ENCODE measurements around the gene BMP5. TPM values are rescaled to one million over a fixed set of nuclear protein-coding genes. Genes with fewer than 3 reads are reported as not detected.
"Not testable (repeated sequence)": the region's sequence is repeated elsewhere in the genome, so short reads cannot be mapped to it uniquely, and the experiment has no call there.

The BMP5 gene
- total RNA-seq, 1 donor from 2014 or later = 4.9 TPM

DNA sequence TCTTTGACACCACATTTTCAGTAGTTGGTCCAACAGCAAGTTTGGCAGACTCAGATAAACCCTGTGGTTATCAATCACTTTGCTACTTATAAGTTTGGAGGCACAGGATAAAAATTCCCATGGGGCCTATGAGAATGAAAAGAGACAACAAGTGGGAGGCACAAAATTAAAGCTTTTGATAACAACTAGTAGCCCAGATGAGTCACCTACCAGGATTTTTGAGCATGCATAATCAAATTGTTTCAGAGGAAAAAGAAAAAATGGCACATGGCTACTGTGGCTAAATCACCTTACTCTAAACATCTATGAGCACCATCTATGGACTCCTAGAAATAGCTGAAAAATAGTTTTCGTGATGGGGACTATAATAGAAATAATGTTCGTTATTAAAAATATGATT, 40.8 kb upstream of the BMP5 start:
- no peaks in the 10 kb centered on the region for H3K9me3 Mint-ChIP-seq
- no peak for DNase-seq (ENCODE audit: low spot score in 2 of 2, unreplicated experiment in 2 of 2)
- TF ChIP-seq, protein P1, sequence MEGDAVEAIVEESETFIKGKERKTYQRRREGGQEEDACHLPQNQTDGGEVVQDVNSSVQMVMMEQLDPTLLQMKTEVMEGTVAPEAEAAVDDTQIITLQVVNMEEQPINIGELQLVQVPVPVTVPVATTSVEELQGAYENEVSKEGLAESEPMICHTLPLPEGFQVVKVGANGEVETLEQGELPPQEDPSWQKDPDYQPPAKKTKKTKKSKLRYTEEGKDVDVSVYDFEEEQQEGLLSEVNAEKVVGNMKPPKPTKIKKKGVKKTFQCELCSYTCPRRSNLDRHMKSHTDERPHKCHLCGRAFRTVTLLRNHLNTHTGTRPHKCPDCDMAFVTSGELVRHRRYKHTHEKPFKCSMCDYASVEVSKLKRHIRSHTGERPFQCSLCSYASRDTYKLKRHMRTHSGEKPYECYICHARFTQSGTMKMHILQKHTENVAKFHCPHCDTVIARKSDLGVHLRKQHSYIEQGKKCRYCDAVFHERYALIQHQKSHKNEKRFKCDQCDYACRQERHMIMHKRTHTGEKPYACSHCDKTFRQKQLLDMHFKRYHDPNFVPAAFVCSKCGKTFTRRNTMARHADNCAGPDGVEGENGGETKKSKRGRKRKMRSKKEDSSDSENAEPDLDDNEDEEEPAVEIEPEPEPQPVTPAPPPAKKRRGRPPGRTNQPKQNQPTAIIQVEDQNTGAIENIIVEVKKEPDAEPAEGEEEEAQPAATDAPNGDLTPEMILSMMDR (IDR thresholded peaks at IDR 0.05; ENCODE audit: unreplicated experiment) = no peak
- no peak overlapping the region for H3K4me3 Mint-ChIP-seq
- H3K4me1 Mint-ChIP-seq = peaks cover 5% of the 10 kb centered on the region
- H3K27me3 Mint-ChIP-seq (ENCODE audit: low read depth) = no peaks in the 10 kb centered on the region
- H3K36me3 Mint-ChIP-seq = no peaks in the 10 kb centered on the region
- no peak overlapping the region for H3K27ac Mint-ChIP-seq

DNA sequence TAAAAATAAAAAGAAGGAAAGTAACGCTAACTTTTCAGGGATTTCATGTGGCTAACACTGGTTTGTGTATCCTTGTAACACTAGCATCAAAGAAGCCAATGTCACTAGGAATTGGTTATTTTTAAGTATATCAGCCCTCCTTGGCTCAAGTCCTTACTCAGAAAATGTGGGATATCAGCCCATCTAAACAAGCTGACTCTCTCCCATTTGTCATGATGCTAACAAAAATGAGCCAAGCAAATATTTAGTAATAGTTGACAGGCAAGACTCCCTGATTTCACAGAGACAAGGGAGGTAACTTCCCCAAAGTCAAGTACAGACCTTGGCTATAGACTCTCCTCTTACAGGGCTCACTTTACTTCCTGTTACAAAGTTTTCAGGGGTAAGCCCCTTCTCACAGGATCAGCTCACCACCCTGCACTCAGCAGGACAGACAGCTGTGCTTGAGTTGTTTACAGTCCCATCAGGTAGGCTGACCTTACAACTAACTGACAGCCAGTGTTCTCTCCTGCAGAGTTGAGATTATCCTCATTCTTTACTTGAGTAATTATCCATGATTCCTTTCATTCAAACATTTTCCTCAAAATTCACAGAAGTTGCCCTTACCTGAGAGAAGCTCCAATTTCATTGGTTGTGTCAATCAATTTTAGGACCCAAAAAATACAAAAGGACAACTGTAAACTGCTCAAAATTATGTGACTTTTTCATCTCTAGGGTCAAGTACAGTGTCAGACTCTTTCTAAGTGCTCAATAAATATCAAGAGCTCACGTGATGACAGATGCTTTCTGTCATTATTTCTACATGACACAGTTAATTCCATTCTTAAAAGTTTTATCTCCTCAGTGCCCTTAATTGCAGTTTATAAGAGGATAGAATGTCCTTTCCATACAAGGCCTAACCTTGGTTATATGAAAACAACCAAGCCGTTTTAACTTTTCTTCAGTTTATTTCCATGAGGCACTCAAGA, 38.1 kb upstream of the BMP5 start:
- Mint-ChIP-seq H3K36me3 (no peaks in the 10 kb centered on the region), H3K27ac (no peak overlapping the region), H3K27me3 (ENCODE audit: low read depth) (no peaks in the 10 kb centered on the region), H3K4me3 (no peak overlapping the region), H3K9me3 (no peaks in the 10 kb centered on the region), H3K4me1 (peaks cover 5% of the 10 kb centered on the region)
- no peak for DNase-seq (ENCODE audit: low spot score in 2 of 2, unreplicated experiment in 2 of 2)
- TF ChIP-seq, protein P1 (IDR thresholded peaks at IDR 0.05; ENCODE audit: unreplicated experiment) = no peak

DNA sequence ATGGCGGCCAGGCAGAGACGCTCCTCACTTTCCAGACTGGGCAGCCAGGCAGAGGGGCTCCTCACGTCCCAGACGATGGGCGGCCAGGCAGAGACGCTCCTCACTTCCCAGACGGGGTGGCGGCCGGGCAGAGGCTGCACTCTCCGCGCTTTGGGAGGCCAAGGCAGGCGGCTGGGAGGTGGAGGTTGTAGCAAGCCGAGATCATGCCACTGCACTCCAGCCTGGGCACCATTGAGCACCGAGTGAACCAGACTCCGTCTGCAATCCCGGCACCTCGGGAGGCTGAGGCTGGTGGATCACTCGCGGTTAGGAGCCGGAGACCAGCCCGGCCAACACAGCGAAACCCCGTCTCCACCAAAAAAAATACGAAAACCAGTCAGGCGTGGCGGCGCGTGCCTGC, 35.1 kb upstream of the BMP5 start:
- H3K4me3 Mint-ChIP-seq; DNase-seq (ENCODE audit: low spot score in 2 of 2, unreplicated experiment in 2 of 2); H3K4me1 Mint-ChIP-seq; H3K36me3 Mint-ChIP-seq; H3K9me3 Mint-ChIP-seq; H3K27ac Mint-ChIP-seq; H3K27me3 Mint-ChIP-seq (ENCODE audit: low read depth): not testable (repeated sequence)

DNA sequence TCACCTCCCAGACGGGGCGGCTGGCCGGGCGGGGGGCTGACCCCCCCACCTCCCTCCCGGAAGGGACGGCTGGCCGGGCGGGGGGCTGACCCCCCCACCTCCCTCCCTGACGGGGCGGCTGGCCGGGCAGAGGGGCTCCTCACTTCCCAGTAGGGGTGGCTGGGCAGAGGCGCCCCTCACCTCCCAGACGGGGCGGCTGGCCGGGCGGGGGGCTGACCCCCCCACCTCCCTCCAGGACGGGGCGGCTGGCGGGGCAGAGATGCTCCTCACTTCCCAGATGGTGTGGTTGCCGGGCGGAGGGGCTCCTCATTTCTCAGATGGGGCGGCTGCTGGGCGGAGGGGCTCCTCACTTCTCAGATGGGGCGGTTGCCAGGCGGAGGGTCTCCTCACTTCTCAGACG, 34.5 kb upstream of the BMP5 start:
- not testable (repeated sequence) for DNase-seq (ENCODE audit: low spot score in 2 of 2, unreplicated experiment in 2 of 2); H3K9me3 Mint-ChIP-seq; H3K4me1 Mint-ChIP-seq; H3K27me3 Mint-ChIP-seq (ENCODE audit: low read depth); H3K27ac Mint-ChIP-seq; H3K36me3 Mint-ChIP-seq; H3K4me3 Mint-ChIP-seq

DNA sequence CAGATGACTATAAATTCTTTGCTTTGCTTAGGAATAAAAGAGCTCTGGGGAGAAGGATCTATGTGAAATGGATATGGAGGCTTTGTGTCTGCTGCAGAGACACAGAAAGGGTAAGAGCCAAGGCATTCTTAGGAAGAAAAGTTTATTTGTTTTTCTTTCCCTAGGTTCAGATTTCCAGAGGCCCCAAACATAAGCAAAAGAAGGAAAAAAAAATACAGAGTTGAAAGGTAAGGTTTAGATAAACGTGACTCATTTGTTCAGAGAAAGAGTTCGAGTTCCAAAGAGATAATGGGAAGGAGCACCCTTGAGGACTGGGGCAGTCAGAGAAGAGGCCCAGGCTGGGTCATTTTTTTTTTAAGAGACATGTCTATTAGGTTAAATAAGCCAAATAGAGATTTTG, 27.4 kb upstream of the BMP5 start:
- TF ChIP-seq, protein P1 (IDR thresholded peaks at IDR 0.05; ENCODE audit: unreplicated experiment) = no peak
- H3K27me3 Mint-ChIP-seq (ENCODE audit: low read depth) = no peaks in the 10 kb centered on the region
- H3K9me3 Mint-ChIP-seq = peaks cover 1% of the 10 kb centered on the region
- H3K36me3 Mint-ChIP-seq = no peaks in the 10 kb centered on the region
- peaks cover 14% of the 10 kb centered on the region for H3K4me1 Mint-ChIP-seq
- H3K4me3 Mint-ChIP-seq = no peak overlapping the region
- no peak for DNase-seq (ENCODE audit: low spot score in 2 of 2, unreplicated experiment in 2 of 2)
- H3K27ac Mint-ChIP-seq = peak overlapping the region; percentile 63

DNA sequence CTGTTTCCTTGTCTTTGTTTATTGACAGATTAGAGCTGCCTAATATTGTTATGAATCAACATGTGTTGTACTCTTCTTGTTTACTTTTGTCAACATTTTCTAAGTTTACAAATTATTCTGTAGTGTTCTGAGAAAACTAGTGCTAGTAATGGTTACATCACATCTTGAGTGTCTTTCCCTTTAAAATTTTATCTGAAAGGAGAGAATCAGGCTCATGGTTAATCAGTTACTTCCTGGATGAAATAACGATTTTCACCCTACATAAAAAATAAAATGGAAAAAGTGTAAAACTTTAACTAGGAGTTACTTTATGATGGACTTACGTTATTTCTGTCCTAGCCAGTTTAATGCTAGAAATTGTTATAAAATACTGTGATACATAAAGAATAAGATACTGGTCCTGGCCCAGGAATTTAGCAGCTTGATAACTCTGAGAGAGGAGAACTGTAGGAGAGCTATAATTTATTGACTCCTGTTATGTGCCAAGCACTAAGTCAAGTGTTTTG, 26.4 kb upstream of the BMP5 start:
- TF ChIP-seq, protein P1 (IDR thresholded peaks at IDR 0.05; ENCODE audit: unreplicated experiment) = no peak
- H3K36me3 Mint-ChIP-seq = no peaks in the 10 kb centered on the region
- H3K9me3 Mint-ChIP-seq = peaks cover 8% of the 10 kb centered on the region
- peaks cover 14% of the 10 kb centered on the region for H3K4me1 Mint-ChIP-seq
- H3K27me3 Mint-ChIP-seq (ENCODE audit: low read depth) = no peaks in the 10 kb centered on the region
- H3K4me3 Mint-ChIP-seq = no peak overlapping the region
- DNase-seq (ENCODE audit: low spot score in 2 of 2, unreplicated experiment in 2 of 2) = no peak
- H3K27ac Mint-ChIP-seq = no peak overlapping the region
